ENCODE measurements around the gene ATP8A2. TPM values are rescaled to one million over a fixed set of nuclear protein-coding genes. Genes with fewer than 3 reads are reported as not detected.

ATP8A2 gene
- total RNA-seq, 1 experiment from 2014 or later = 5.2 TPM

DNA sequence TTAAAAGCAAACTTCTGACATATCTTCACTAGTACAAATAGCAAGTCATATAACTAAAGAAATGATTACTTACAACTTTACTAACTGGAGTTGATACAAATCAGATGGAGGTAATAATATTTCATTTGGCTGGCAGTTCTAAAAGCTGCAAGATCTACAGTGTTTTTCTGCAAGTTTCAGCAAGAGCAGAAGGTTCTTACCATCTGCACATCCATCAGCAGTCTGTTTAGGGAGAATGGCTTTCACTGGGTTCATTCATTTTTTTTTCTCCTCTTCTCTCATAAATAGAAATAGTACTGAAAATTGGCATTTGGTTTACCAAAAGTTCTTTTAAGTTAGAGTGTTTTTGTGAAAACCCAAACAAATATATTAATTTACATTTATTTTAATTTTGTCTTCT is 683.1 kb downstream of the ATP8A2 start (continued):
- TF ChIP-seq, protein P1, sequence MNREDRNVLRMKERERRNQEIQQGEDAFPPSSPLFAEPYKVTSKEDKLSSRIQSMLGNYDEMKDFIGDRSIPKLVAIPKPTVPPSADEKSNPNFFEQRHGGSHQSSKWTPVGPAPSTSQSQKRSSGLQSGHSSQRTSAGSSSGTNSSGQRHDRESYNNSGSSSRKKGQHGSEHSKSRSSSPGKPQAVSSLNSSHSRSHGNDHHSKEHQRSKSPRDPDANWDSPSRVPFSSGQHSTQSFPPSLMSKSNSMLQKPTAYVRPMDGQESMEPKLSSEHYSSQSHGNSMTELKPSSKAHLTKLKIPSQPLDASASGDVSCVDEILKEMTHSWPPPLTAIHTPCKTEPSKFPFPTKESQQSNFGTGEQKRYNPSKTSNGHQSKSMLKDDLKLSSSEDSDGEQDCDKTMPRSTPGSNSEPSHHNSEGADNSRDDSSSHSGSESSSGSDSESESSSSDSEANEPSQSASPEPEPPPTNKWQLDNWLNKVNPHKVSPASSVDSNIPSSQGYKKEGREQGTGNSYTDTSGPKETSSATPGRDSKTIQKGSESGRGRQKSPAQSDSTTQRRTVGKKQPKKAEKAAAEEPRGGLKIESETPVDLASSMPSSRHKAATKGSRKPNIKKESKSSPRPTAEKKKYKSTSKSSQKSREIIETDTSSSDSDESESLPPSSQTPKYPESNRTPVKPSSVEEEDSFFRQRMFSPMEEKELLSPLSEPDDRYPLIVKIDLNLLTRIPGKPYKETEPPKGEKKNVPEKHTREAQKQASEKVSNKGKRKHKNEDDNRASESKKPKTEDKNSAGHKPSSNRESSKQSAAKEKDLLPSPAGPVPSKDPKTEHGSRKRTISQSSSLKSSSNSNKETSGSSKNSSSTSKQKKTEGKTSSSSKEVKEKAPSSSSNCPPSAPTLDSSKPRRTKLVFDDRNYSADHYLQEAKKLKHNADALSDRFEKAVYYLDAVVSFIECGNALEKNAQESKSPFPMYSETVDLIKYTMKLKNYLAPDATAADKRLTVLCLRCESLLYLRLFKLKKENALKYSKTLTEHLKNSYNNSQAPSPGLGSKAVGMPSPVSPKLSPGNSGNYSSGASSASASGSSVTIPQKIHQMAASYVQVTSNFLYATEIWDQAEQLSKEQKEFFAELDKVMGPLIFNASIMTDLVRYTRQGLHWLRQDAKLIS (CRISPR knock-in tag; IDR thresholded peaks at IDR 0.05; ENCODE audit: borderline replicate concordance) = no peak

DNA sequence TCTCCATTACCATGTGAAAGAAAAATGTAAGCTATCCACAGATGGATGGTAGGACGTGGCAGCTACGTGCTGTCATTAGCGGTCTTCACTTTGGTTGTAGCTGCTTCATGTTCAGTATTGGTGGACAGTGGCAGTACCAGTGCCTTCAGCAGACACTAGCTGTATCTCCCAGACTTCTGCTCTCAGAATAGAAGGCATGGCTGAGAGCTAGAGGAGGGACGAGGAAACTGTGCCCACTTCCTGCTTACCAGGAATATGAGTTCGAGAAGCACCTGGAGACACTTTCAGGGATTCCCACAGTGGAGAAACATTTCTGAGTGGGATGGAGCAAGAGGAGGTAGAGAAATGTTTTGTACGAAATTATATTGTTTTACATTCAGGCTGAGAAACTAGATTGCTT is 686.9 kb downstream of the ATP8A2 start:
- Mint-ChIP-seq H3K36me3 (no peaks in the 10 kb centered on the region), H3K9me3 (no peaks in the 10 kb centered on the region), H3K27ac (no peak overlapping the region), H3K4me3 (no peak overlapping the region), H3K27me3 (ENCODE audit: low read depth) (no peaks in the 10 kb centered on the region), H3K4me1 (peaks cover 29% of the 10 kb centered on the region)
- DNase-seq (ENCODE audit: low spot score) (no peak), ATAC-seq (no peak)
- ChIA-PET CTCF (interaction anchor here (1.2 to 1.7 kb wide), 2 partner anchors 21 to 229 kb away, joined by 6 to 7 read pairs; no protein-coding TSS in a partner anchor), POLR2A (no interaction called here)
- TF ChIP-seq MYBL2 (CRISPR knock-in tag; IDR thresholded peaks at IDR 0.05) (no peak), RORB (CRISPR knock-in tag; IDR thresholded peaks at IDR 0.05) (no peak), GABPB1 (CRISPR knock-in tag; IDR thresholded peaks at IDR 0.05) (no peak), FOXP1 (CRISPR knock-in tag; IDR thresholded peaks at IDR 0.05; ENCODE audit: borderline replicate concordance) (no peak), TEAD4 (CRISPR knock-in tag; IDR thresholded peaks at IDR 0.05) (no peak), ZNF671 (CRISPR knock-in tag; IDR thresholded peaks at IDR 0.05) (no peak), TP53 (CRISPR knock-in tag; IDR thresholded peaks at IDR 0.05) (no peak), NR2C2 (CRISPR knock-in tag; IDR thresholded peaks at IDR 0.05) (no peak), KAT7 (CRISPR knock-in tag; IDR thresholded peaks at IDR 0.05; ENCODE audit: borderline replicate concordance) (no peak), TEAD1 (CRISPR knock-in tag; IDR thresholded peaks at IDR 0.05) (no peak)
- TF ChIP-seq, protein P2, sequence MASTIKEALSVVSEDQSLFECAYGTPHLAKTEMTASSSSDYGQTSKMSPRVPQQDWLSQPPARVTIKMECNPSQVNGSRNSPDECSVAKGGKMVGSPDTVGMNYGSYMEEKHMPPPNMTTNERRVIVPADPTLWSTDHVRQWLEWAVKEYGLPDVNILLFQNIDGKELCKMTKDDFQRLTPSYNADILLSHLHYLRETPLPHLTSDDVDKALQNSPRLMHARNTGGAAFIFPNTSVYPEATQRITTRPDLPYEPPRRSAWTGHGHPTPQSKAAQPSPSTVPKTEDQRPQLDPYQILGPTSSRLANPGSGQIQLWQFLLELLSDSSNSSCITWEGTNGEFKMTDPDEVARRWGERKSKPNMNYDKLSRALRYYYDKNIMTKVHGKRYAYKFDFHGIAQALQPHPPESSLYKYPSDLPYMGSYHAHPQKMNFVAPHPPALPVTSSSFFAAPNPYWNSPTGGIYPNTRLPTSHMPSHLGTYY (CRISPR knock-in tag; IDR thresholded peaks at IDR 0.05) = no peak
- TF ChIP-seq, protein P3, sequence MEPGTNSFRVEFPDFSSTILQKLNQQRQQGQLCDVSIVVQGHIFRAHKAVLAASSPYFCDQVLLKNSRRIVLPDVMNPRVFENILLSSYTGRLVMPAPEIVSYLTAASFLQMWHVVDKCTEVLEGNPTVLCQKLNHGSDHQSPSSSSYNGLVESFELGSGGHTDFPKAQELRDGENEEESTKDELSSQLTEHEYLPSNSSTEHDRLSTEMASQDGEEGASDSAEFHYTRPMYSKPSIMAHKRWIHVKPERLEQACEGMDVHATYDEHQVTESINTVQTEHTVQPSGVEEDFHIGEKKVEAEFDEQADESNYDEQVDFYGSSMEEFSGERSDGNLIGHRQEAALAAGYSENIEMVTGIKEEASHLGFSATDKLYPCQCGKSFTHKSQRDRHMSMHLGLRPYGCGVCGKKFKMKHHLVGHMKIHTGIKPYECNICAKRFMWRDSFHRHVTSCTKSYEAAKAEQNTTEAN (CRISPR knock-in tag; IDR thresholded peaks at IDR 0.05) = no peak
- TF ChIP-seq, protein P4, sequence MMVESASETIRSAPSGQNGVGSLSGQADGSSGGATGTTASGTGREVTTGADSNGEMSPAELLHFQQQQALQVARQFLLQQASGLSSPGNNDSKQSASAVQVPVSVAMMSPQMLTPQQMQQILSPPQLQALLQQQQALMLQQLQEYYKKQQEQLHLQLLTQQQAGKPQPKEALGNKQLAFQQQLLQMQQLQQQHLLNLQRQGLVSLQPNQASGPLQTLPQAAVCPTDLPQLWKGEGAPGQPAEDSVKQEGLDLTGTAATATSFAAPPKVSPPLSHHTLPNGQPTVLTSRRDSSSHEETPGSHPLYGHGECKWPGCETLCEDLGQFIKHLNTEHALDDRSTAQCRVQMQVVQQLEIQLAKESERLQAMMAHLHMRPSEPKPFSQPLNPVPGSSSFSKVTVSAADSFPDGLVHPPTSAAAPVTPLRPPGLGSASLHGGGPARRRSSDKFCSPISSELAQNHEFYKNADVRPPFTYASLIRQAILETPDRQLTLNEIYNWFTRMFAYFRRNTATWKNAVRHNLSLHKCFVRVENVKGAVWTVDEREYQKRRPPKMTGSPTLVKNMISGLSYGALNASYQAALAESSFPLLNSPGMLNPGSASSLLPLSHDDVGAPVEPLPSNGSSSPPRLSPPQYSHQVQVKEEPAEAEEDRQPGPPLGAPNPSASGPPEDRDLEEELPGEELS (CRISPR knock-in tag; IDR thresholded peaks at IDR 0.05) = no peak
- TF ChIP-seq, protein P5, sequence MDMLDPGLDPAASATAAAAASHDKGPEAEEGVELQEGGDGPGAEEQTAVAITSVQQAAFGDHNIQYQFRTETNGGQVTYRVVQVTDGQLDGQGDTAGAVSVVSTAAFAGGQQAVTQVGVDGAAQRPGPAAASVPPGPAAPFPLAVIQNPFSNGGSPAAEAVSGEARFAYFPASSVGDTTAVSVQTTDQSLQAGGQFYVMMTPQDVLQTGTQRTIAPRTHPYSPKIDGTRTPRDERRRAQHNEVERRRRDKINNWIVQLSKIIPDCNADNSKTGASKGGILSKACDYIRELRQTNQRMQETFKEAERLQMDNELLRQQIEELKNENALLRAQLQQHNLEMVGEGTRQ (CRISPR knock-in tag; IDR thresholded peaks at IDR 0.05) = no peak
- TF ChIP-seq, protein P6, sequence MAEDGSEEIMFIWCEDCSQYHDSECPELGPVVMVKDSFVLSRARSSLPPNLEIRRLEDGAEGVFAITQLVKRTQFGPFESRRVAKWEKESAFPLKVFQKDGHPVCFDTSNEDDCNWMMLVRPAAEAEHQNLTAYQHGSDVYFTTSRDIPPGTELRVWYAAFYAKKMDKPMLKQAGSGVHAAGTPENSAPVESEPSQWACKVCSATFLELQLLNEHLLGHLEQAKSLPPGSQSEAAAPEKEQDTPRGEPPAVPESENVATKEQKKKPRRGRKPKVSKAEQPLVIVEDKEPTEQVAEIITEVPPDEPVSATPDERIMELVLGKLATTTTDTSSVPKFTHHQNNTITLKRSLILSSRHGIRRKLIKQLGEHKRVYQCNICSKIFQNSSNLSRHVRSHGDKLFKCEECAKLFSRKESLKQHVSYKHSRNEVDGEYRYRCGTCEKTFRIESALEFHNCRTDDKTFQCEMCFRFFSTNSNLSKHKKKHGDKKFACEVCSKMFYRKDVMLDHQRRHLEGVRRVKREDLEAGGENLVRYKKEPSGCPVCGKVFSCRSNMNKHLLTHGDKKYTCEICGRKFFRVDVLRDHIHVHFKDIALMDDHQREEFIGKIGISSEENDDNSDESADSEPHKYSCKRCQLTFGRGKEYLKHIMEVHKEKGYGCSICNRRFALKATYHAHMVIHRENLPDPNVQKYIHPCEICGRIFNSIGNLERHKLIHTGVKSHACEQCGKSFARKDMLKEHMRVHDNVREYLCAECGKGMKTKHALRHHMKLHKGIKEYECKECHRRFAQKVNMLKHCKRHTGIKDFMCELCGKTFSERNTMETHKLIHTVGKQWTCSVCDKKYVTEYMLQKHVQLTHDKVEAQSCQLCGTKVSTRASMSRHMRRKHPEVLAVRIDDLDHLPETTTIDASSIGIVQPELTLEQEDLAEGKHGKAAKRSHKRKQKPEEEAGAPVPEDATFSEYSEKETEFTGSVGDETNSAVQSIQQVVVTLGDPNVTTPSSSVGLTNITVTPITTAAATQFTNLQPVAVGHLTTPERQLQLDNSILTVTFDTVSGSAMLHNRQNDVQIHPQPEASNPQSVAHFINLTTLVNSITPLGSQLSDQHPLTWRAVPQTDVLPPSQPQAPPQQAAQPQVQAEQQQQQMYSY (CRISPR knock-in tag; IDR thresholded peaks at IDR 0.05) = no peak

Data from WTC11 (cell line).